Measurements from ENCODE around the gene LNP1.

DNA sequence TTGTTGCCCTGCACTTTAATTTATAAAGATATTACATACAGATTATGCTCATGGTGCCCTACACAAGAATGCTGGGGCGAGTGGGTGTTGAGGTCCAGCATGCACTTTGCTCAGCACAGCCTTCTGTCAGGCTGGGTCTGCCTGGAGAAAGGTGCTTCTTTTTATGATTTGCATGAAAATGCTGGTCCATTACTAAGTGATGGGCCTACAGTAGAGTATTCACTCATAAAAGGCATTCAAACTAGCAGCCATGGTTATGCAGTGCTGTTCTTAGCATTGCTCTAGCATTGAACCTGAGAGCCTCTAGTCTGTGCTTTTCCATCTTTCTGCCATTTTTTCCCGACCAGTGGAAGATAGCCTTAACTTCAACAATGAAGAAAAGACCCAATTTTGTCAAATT lies 12.3 kb downstream of the LNP1 start:
- TF ChIP-seq, protein P1, sequence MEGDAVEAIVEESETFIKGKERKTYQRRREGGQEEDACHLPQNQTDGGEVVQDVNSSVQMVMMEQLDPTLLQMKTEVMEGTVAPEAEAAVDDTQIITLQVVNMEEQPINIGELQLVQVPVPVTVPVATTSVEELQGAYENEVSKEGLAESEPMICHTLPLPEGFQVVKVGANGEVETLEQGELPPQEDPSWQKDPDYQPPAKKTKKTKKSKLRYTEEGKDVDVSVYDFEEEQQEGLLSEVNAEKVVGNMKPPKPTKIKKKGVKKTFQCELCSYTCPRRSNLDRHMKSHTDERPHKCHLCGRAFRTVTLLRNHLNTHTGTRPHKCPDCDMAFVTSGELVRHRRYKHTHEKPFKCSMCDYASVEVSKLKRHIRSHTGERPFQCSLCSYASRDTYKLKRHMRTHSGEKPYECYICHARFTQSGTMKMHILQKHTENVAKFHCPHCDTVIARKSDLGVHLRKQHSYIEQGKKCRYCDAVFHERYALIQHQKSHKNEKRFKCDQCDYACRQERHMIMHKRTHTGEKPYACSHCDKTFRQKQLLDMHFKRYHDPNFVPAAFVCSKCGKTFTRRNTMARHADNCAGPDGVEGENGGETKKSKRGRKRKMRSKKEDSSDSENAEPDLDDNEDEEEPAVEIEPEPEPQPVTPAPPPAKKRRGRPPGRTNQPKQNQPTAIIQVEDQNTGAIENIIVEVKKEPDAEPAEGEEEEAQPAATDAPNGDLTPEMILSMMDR (IDR thresholded peaks at IDR 0.05; ENCODE audit: low read depth, low read length, missing input control), result no peak
- TF ChIP-seq, protein P2, sequence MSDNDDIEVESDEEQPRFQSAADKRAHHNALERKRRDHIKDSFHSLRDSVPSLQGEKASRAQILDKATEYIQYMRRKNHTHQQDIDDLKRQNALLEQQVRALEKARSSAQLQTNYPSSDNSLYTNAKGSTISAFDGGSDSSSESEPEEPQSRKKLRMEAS (IDR thresholded peaks at IDR 0.05), result no peak
- TF ChIP-seq JUND (IDR thresholded peaks at IDR 0.05), result no peak
- TF ChIP-seq, protein P3, sequence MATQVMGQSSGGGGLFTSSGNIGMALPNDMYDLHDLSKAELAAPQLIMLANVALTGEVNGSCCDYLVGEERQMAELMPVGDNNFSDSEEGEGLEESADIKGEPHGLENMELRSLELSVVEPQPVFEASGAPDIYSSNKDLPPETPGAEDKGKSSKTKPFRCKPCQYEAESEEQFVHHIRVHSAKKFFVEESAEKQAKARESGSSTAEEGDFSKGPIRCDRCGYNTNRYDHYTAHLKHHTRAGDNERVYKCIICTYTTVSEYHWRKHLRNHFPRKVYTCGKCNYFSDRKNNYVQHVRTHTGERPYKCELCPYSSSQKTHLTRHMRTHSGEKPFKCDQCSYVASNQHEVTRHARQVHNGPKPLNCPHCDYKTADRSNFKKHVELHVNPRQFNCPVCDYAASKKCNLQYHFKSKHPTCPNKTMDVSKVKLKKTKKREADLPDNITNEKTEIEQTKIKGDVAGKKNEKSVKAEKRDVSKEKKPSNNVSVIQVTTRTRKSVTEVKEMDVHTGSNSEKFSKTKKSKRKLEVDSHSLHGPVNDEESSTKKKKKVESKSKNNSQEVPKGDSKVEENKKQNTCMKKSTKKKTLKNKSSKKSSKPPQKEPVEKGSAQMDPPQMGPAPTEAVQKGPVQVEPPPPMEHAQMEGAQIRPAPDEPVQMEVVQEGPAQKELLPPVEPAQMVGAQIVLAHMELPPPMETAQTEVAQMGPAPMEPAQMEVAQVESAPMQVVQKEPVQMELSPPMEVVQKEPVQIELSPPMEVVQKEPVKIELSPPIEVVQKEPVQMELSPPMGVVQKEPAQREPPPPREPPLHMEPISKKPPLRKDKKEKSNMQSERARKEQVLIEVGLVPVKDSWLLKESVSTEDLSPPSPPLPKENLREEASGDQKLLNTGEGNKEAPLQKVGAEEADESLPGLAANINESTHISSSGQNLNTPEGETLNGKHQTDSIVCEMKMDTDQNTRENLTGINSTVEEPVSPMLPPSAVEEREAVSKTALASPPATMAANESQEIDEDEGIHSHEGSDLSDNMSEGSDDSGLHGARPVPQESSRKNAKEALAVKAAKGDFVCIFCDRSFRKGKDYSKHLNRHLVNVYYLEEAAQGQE (IDR thresholded peaks at IDR 0.05), result no peak
- no peak for TF ChIP-seq YY1 (IDR thresholded peaks at IDR 0.05)
- TF ChIP-seq RXRA (IDR thresholded peaks at IDR 0.05), result no peak
- TF ChIP-seq SP1 (IDR thresholded peaks at IDR 0.05), result no peak
- no peak for TF ChIP-seq TAF1 (conservative IDR thresholded peaks at IDR 0.05)
